NCI-H460 (cell line): ENCODE data around the gene C16orf95. TPM values are rescaled to one million over a fixed set of nuclear protein-coding genes. Genes with fewer than 3 reads are reported as not detected.
"Not testable (repeated sequence)": the region's sequence is repeated elsewhere in the genome, so short reads cannot be mapped to it uniquely, and the experiment has no call there.

Experiments
- DNase-seq: peaks from one replicate; pipeline ENCODE4 v3.0.0-alpha.2; 2016; ENCODE audit warnings: low read depth; ENCODE audit errors: extremely low read depth
- polyA plus RNA-seq: library from polyadenylated mRNA; depleted of rRNA; stranded (reverse); fragments of >200 nt; gene quantifications from 2 replicates; pipeline ENCODE4 v1.2.3, GENCODE V29; 2014; cell fraction: nucleus; rRNA removed
- total RNA-seq: library from RNA; depleted of rRNA; stranded (reverse); fragments of >200 nt; shearing (Covaris generic); gene quantifications from 2 replicates; pipeline ENCODE4 v1.2.3, GENCODE V29; 2014; rRNA removed

The C16orf95 gene, protein sequence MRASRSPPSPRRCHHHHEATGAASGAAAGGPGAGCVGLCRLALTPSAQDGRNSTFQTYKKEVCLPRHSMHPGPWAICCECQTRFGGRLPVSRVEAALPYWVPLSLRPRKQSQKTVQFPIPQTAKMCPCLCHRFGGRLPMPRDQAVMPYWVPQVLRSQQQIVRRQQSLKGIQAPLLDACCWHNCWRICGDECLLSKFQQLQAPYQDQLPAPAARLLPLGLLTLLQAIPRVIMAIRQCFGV
- total RNA-seq = 2.7 and 2.8 TPM in 2 replicates
- polyA plus RNA-seq = 2.7 and 6.3 TPM in 2 replicates

- DNase-seq = peak; percentile 88
Observed at GRCh38 chr16:87316923-87317749, at the start of gene C16orf95. Gene C16orf95, minus strand, starts transcription at chr16:87317392. Its CDS starts 150 bp downstream, at chr16:87317242.

DNA sequence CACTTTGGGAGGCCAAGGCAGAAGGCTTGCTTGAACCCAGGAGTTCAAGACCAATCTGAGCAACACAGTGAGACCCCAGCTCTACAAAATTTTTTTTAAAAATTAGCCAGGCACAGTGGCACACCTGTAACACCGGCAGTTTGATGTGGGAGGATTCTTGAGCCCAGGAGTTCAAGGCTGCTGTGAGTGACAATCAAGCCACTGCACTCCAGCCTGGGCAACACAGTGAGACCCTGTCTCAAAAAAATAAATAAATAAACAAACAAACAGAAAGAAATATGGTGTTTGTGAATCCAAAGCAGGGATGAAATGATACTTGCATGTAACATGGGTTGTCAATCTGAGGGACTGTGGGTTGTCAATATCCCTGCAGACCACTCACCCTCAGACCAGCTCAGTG is 49.7 kb upstream of the C16orf95 start:
- DNase-seq = no peak

- no peak for DNase-seq
Observed at GRCh38 chr16:87366288-87366687, 49.1 kb upstream of the C16orf95 start.

DNA sequence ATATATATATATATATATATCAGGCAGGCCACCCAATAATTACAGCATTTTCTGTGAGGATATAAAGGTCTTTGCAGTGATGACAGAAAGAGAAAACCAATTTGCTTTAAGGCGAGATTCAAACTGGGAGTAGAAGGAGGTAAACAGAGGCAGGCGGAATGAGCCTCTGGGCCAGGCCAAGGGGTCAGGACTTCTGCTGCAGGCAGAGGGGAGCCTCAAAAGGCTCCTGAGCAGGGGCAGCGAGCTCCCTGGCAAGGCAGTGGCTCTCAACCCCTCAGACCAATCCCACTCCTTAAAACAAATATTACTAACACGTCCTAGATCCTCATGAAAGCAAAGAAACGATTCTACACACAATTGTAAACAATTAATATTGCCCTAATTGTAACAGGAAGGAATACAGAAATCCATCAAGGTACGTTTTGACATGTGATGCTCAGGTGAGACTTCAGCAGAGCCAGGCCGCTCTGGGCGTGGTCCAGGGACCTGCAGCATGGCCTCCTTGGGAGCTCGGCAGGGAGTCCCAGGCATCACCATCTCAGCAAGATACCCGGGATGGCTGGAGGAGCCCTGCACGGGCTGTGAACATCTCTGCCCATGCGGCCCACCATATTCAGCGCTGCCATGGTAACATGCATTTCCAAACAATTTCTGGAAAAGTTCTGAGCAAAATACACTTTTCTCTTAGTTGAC is 48.0 kb upstream of the C16orf95 start:
- DNase-seq = no peak

DNA sequence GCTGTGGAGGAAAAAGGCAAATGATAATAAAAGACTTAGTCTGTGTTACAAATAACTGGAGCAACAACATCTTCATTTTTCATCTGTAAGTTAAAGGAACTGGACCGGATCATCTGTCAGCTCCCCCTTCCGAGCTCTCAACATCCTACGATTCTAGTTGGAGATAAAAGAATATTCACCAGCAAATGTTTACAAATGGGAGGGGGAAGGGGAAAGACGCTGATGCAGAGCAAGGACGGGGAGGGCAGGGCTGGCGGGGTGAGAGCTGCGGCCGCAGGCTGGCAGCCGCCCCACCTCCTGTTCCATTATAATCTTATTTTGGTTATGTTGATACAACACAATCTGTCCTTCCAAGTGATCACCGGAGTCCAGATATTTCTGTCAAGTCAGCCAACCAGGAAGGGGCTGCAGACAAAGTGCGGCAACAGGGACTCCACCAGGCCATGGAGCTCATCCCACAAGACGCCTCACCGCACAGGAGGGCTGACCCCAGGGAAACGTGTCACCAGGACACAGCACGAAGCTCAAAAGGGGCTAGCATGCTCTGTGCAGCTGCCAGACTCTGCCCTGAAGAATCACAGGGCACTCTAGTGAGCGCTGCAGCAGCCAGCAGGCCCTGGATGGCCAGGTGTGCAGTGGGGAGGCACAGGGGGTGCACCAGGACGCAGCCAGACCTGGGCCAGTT is 46.7 kb upstream of the C16orf95 start:
- no peak for DNase-seq

DNA sequence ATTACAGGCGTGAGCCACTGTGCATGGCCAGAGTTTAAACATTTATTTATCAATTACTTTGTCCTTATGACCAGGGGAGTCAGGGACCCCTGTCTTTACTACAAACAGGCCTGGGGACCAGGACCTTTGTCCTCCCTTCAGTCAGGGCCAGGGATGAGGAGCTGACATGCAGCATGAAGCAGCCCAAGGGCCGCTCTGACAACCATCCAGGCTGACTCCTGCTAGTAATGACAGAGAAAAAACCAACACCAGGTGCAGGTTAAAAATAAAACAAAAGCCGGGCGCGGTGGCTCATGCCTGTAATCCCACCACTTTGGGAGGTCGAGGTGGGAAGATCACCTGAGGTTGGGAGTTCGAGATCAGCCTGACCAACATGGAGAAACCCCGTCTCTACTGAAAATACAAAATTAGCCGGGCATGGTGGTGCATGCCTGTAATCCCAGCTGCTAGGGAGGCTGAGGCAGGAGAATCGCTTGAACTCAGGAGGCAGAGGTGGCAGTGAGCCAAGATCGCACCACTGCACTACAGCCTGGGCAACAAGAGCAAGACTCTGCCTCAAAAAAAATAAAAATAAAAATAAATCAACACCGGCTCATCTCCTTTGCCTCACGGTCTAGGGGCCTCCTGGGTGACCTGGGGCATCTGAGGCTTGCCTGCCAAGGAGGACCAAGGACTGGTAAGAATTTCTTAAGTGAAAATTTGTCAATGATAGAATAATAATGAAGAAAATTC is 45.8 kb upstream of the C16orf95 start:
- not testable (repeated sequence) for DNase-seq

- no peak for DNase-seq
Observed at GRCh38 chr16:87361916-87362619, 44.9 kb upstream of the C16orf95 start.

- no peak for DNase-seq
Observed at GRCh38 chr16:87360862-87361610, 43.8 kb upstream of the C16orf95 start.

GRCh38 chr16:87359121-87359520 is 41.9 kb upstream of the C16orf95 start:
- DNase-seq = no peak

DNA sequence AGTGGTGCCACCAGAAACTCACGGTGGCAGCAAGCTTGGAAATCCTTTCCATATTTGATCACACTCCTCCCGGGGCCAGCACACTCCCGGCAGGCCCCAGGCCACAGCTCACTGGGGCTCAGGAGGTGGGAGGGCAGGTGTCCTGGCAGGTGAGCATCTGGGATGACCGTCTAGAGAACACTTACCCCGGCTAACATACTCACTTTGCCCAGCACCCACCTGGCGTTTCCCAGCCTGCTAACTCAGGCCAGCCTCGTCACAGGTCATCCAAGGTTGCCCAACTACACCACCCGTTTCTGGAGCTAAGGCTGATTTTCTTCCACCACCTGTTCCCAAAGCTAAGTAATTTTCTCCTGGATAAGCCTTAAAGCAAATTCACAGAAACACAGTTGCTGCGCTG is 41.5 kb upstream of the C16orf95 start:
- DNase-seq = no peak

GRCh38 chr16:87358250-87358649 is 41.1 kb upstream of the C16orf95 start:
- no peak for DNase-seq

DNA sequence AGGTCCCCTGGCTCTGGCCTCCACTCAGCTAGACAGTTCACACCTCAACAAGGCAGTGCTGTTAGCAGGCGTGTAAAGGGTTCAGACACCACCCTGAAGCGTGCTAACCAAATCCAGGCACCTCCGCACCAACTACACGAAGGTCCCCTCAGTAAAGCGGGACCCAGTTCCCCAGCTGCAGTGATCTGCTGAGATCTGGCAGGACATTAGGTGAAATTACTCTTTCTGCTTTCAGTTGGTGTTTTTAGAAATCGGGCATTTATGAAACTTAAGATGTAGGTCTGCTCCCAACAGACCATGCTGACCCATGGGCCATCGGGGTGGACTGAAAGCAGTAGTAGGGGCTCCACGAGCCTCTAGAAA is 39.3 kb upstream of the C16orf95 start:
- DNase-seq = no peak

GRCh38 chr16:87353613-87354012 is 36.4 kb upstream of the C16orf95 start:
- DNase-seq = no peak

GRCh38 chr16:87352818-87353217 is 35.6 kb upstream of the C16orf95 start:
- no peak for DNase-seq

DNA sequence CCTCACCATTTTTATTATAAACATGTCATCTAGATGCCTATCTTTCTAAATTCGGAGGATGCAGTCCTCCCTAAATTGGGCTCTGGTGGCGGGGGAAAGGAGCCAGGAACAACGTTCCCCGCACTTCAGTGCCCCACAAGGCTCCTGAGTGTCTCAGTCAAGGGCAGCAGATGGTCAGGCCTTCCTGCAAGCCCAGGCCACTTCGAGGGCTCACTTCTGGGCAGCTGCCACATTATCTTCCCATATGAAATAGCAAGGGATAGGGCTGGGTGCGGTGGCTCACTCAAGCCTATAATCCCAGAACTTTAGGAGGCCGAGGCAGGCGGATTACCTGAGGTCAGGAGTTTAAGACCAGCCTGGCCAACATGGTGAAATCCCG is 34.1 kb upstream of the C16orf95 start:
- DNase-seq = no peak

- no peak for DNase-seq
Observed at GRCh38 chr16:87350681-87351319, 33.6 kb upstream of the C16orf95 start.

GRCh38 chr16:87350031-87350430 is 32.8 kb upstream of the C16orf95 start:
- DNase-seq = no peak

DNA sequence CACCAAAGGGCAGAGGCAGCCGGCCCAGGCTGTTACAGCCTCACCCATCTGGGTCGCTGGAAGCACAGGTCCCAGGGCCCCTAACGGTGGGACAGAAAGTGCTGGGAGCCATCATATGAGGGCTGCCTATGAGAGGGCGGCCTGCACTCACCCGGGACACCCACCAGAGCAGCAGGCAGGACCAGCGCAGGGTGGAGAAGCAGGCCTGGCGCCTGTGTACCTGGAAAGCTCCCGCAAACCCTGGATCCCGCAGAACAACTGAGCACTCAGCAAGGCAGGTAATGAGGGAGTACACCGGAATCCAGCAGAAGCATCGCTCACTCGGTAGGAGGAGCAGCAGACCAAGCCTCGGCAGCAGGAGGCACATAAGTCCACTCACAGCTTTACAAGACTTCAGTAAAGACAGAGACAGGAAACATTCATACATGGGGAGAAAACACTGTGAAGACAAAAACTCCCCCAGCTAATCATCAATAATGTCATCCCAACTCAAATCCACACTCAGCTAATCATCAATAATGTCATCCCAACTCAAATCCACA is 31.5 kb upstream of the C16orf95 start:
- no peak for DNase-seq
